ENCODE data around the gene ZNF445. TPM values are rescaled to one million over a fixed set of nuclear protein-coding genes. Genes with fewer than 3 reads are reported as not detected.
"Not testable (repeated sequence)": the region's sequence is repeated elsewhere in the genome, so short reads cannot be mapped to it uniquely, and the experiment has no call there.

The ZNF445 gene
- total RNA-seq, 1 experiment from 2014 or later = 11.9 TPM

GRCh38 chr3:44476181-44476611 lies 1.3 kb downstream of the ZNF445 start:
- CTCF ChIA-PET = no interaction called here

GRCh38 chr3:44474886-44475285 lies 2.6 kb downstream of the ZNF445 start:
- in situ Hi-C loops (cut with HindIII; ENCODE audit: low pct_unique_long_range_greater_than_20kb, low sequenced_read_pairs); H3K27me3 ChIP-seq (ENCODE audit: control insufficient read depth, insufficient read depth, low read length); H3K27ac ChIP-seq (ENCODE audit: low read length); CTCF ChIA-PET; intact Hi-C loops (cut with micrococcal nuclease; ENCODE audit: unreplicated experiment); H3K9me3 ChIP-seq (ENCODE audit: control insufficient read depth, insufficient read depth, low read depth, low read length); ATAC-seq; BruUV-seq (replicated peaks); H3K4me3 ChIP-seq (ENCODE audit: low read depth in 2 of 2, low read length in 2 of 2); DNase-seq (ENCODE audit: low read depth, low spot score); H3K4me1 ChIP-seq (ENCODE audit: control insufficient read depth, insufficient read depth, low read length); POLR2A ChIA-PET; H3K36me3 ChIP-seq (ENCODE audit: control insufficient read depth, insufficient read depth, low read length): not testable (repeated sequence)

More at GRCh38 chr3:44476181-44476611, 1.3 kb downstream of the ZNF445 start:
- in situ Hi-C loops (cut with HindIII; ENCODE audit: low pct_unique_long_range_greater_than_20kb, low sequenced_read_pairs) = no loop called here
- Histone ChIP-seq H3K9me3 (ENCODE audit: control insufficient read depth, insufficient read depth, low read depth, low read length) (no peaks in the 10 kb centered on the region), H3K4me3 (ENCODE audit: low read depth in 2 of 2, low read length in 2 of 2) (peak overlapping the region; percentile 68 to 79), H3K27me3 (ENCODE audit: control insufficient read depth, insufficient read depth, low read length) (no peaks in the 10 kb centered on the region), H3K27ac (ENCODE audit: low read length) (0 out of 2 replicates have a peak overlapping the region, but pooled peaks have one; percentile 72), H3K36me3 (ENCODE audit: control insufficient read depth, insufficient read depth, low read length) (peaks cover 3% of the 10 kb centered on the region), H3K4me1 (ENCODE audit: control insufficient read depth, insufficient read depth, low read length) (peaks cover 7% of the 10 kb centered on the region)
- intact Hi-C loops (cut with micrococcal nuclease; ENCODE audit: unreplicated experiment) = no loop called here
- TSS peak; percentile 84 for BruUV-seq (replicated peaks)
- TF ChIP-seq TCF7L2 (IDR thresholded peaks at IDR 0.05; ENCODE audit: low read depth, low read length) (no peak), REST (IDR thresholded peaks at IDR 0.05; ENCODE audit: insufficient read depth in 1 of 2, low read depth in 2 of 2, low read length in 1 of 2) (no peak), CTCF (IDR thresholded peaks at IDR 0.05) (no peak), SIN3A (IDR thresholded peaks at IDR 0.05; ENCODE audit: borderline replicate concordance, insufficient read depth, low read depth, low read length) (no peak), POLR2AphosphoS5 (IDR thresholded peaks at IDR 0.05; ENCODE audit: low read depth, low read length) (no peak)
- no peak for ATAC-seq
- no peak for DNase-seq (ENCODE audit: low read depth, low spot score)
- POLR2A ChIA-PET = no interaction called here

DNA sequence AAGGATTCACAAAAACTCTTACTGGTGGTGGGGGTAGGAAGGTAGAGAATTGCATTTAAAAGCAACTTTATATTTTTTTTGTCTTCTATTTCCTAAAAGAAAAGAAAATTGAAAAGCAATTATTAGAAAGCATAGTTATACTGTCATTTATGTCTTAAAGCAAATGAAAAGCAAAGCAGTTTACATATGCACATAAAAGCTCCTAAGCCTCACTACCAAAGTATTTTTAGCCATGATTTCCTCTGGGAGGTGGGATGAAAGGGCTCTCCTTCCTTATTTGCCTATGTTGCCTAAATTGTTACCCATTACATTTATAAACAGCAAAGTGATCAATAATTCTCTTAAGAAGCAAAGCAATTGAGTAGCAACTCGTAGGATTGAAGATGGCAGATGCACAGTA lies 7.0 kb downstream of the ZNF445 start:
- ChIA-PET CTCF (no interaction called here), POLR2A (no interaction called here)
- ATAC-seq (no peak), DNase-seq (ENCODE audit: low read depth, low spot score) (no peak)
- H3K4me3 ChIP-seq (ENCODE audit: low read depth in 2 of 2, low read length in 2 of 2) = no peak overlapping the region
- no peaks in the 10 kb centered on the region for H3K4me1 ChIP-seq (ENCODE audit: control insufficient read depth, insufficient read depth, low read length)
- TF ChIP-seq POLR2AphosphoS5 (IDR thresholded peaks at IDR 0.05; ENCODE audit: low read depth, low read length) = no peak
- TF ChIP-seq SIN3A (IDR thresholded peaks at IDR 0.05; ENCODE audit: borderline replicate concordance, insufficient read depth, low read depth, low read length) = no peak
- TF ChIP-seq CTCF (IDR thresholded peaks at IDR 0.05) = no peak
- no peak for TF ChIP-seq TCF7L2 (IDR thresholded peaks at IDR 0.05; ENCODE audit: low read depth, low read length)
- TF ChIP-seq REST (IDR thresholded peaks at IDR 0.05; ENCODE audit: insufficient read depth in 1 of 2, low read depth in 2 of 2, low read length in 1 of 2) = no peak
- no peaks in the 10 kb centered on the region for H3K9me3 ChIP-seq (ENCODE audit: control insufficient read depth, insufficient read depth, low read depth, low read length)
- no peaks in the 10 kb centered on the region; the same call in 1 of the 2 replicates for H3K36me3 ChIP-seq (ENCODE audit: control insufficient read depth, insufficient read depth, low read length)
- no TSS peak for BruUV-seq (replicated peaks)
- H3K27ac ChIP-seq (ENCODE audit: low read length) = no peak overlapping the region
- no peaks in the 10 kb centered on the region for H3K27me3 ChIP-seq (ENCODE audit: control insufficient read depth, insufficient read depth, low read length)
- intact Hi-C loops (cut with micrococcal nuclease; ENCODE audit: unreplicated experiment) (no loop called here), in situ Hi-C loops (cut with HindIII; ENCODE audit: low pct_unique_long_range_greater_than_20kb, low sequenced_read_pairs) (no loop called here)

Data from Panc1 (cell line).